Stimulated activated naive CD8-positive, alpha-beta T cell treated with anti-CD3 and anti-CD28 coated beads, Interleukin-15, Interleukin-2, amounts not matched to agents 100 U/mL and 50 U/mL, for 24 hours (primary cell): Measurements from ENCODE around the gene DHRS4L2.

Experiments
- ATAC-seq: fragments of 150-1000 bp; cut with Tn5 transposase; one replicate; pipeline ENCODE4 v1.10.0; 2021
- DNase-seq: peaks from one replicate; pipeline ENCODE4 v3.0.0; 2021

DHRS4L2 gene

GRCh38 chr14:24053548-24054323 is 65.0 kb downstream of the DHRS4L2 start:
- DNase-seq (no peak), ATAC-seq (peak; percentile 0)

DNA sequence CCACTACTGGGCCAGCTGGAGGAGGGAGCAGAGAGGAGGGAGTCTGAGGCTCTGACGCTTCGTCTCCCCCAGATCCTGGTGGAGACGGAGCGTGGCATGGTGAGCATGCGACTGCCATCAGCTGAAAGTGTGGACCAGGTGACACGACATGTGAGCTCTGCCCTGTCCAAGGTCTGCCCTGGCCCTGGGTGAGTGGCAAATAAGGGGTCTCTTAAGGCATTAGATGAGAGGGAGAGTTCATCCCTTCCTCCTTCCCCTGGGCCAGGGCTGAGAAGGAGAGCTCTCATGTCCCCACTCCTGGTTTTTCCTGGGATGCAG is 65.6 kb downstream of the DHRS4L2 start:
- DNase-seq (no peak), ATAC-seq (no peak)

GRCh38 chr14:24054646-24055045 is 65.9 kb downstream of the DHRS4L2 start:
- no peak for DNase-seq
- ATAC-seq: no peak
